OCI-LY7 (cell line): Measurements from ENCODE around the gene SPRED2.

Experiments used
- CTCF ChIP-seq: fragments of 200-600 bp; sonication (generic); conservative IDR thresholded peaks from 2 replicates; pipeline ENCODE4 v1.5.1; 2014; ENCODE audit warnings: mild to moderate bottlenecking, antibody characterized with exemption, low read length, moderate library complexity, mixed read lengths
- EZH2phosphoT487 ChIP-seq: fragments of 200-600 bp; sonication (generic); IDR thresholded peaks from 2 replicates; pipeline ENCODE4 v1.6.1; 2018; ENCODE audit warnings: low read depth, borderline replicate concordance, mild to moderate bottlenecking, mixed run types, antibody characterized with exemption, low read length, moderate library complexity, mixed read lengths

- TF ChIP-seq CTCF (peak; percentile 40; the same call in 1 of the 2 replicates), EZH2phosphoT487 (no peak)
Measured at GRCh38 chr2:65430603-65431420, 1.6 kb downstream of the SPRED2 start.
